Chondrocyte (in vitro differentiated cells): Measurements from ENCODE around the gene PRRG2. TPM values are rescaled to one million over a fixed set of nuclear protein-coding genes. Genes with fewer than 3 reads are reported as not detected.

Experiments
- DNase-seq: peaks from one replicate; pipeline ENCODE4 v3.0.0; 2021; ENCODE audit warnings: mixed read lengths, low spot score
- H3K27ac Mint-ChIP-seq: one replicate; pipeline ENCODE4 v1.8.0; 2021; ENCODE audit warnings: mild to moderate bottlenecking, moderate library complexity, mixed read lengths; ENCODE audit not compliant: unreplicated experiment
- H3K27me3 Mint-ChIP-seq: 2 replicates; pipeline ENCODE4 v1.8.0; 2021; ENCODE audit warnings: low read depth, mixed read lengths
- H3K36me3 Mint-ChIP-seq: 2 replicates; pipeline ENCODE4 v1.8.0; 2021; ENCODE audit warnings: low read depth, mixed read lengths
- H3K4me1 Mint-ChIP-seq: 2 replicates; pipeline ENCODE4 v1.8.0; 2021; ENCODE audit warnings: low read depth, mild to moderate bottlenecking, mixed read lengths
- H3K4me3 Mint-ChIP-seq: one replicate; pipeline ENCODE4 v1.8.0; 2021; ENCODE audit warnings: mild to moderate bottlenecking, moderate library complexity, mixed read lengths; ENCODE audit not compliant: unreplicated experiment
- H3K9me3 Mint-ChIP-seq: 2 replicates; pipeline ENCODE4 v1.8.0; 2021; ENCODE audit warnings: low read depth, mixed read lengths
- total RNA-seq: library from RNA; stranded (reverse); gene quantifications from 3 replicates; pipeline ENCODE4 v1.2.1, GENCODE V29; 2021
- TF ChIP-seq, protein P1 (sequence below): fragments of 200-600 bp; sonication (generic); IDR thresholded peaks from 2 replicates; pipeline ENCODE4 v1.5.0; 2021; ENCODE audit warnings: antibody characterized with exemption, mild to moderate bottlenecking, moderate library complexity

The PRRG2 gene
- total RNA-seq, 1 donor from 2014 or later: 0.17 TPM

GRCh38 chr19:49601482-49602038 is 20.4 kb downstream of the PRRG2 start:
- no peak for DNase-seq
- Mint-ChIP-seq H3K36me3 (peaks cover 20% of the 10 kb centered on the region), H3K4me3 (no peak overlapping the region), H3K27ac (no peak overlapping the region), H3K4me1 (no peaks in the 10 kb centered on the region), H3K27me3 (no peaks in the 10 kb centered on the region), H3K9me3 (no peaks in the 10 kb centered on the region)
- TF ChIP-seq, protein P1, sequence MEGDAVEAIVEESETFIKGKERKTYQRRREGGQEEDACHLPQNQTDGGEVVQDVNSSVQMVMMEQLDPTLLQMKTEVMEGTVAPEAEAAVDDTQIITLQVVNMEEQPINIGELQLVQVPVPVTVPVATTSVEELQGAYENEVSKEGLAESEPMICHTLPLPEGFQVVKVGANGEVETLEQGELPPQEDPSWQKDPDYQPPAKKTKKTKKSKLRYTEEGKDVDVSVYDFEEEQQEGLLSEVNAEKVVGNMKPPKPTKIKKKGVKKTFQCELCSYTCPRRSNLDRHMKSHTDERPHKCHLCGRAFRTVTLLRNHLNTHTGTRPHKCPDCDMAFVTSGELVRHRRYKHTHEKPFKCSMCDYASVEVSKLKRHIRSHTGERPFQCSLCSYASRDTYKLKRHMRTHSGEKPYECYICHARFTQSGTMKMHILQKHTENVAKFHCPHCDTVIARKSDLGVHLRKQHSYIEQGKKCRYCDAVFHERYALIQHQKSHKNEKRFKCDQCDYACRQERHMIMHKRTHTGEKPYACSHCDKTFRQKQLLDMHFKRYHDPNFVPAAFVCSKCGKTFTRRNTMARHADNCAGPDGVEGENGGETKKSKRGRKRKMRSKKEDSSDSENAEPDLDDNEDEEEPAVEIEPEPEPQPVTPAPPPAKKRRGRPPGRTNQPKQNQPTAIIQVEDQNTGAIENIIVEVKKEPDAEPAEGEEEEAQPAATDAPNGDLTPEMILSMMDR: no peak

DNA sequence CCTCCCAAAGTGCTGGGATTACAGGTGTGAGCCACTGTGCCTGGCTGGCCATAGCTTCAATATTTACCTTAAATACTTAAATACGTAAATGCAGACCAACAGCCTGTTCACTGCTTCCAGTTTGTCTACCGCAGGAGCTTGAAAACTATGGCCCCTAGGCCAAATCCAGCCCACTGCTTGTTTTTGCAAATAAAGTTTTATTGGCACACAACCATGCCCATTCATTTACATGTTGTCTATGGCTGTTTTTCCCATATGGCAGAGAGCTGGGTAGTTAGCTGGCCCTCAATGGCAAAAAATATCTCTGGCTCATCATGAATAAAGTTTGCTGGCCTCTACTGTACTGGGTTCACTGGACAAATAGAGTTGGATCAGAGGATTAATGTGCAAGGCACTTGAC is 21.7 kb downstream of the PRRG2 start:
- DNase-seq: no peak
- Mint-ChIP-seq H3K36me3 (peaks cover 20% of the 10 kb centered on the region), H3K27me3 (no peaks in the 10 kb centered on the region), H3K4me3 (no peak overlapping the region), H3K27ac (no peak overlapping the region), H3K9me3 (no peaks in the 10 kb centered on the region), H3K4me1 (no peaks in the 10 kb centered on the region)
- TF ChIP-seq, protein P1: no peak

- H3K9me3 Mint-ChIP-seq: no peaks in the 10 kb centered on the region
- TF ChIP-seq, protein P1: no peak
- no peaks in the 10 kb centered on the region for H3K4me1 Mint-ChIP-seq
- no peak for DNase-seq
- no peak overlapping the region for H3K27ac Mint-ChIP-seq
- peaks cover 11% of the 10 kb centered on the region for H3K36me3 Mint-ChIP-seq
- H3K27me3 Mint-ChIP-seq: no peaks in the 10 kb centered on the region
- no peak overlapping the region for H3K4me3 Mint-ChIP-seq
These were observed 24.5 kb downstream of the PRRG2 start for GRCh38 chr19:49605605-49606004.

DNA sequence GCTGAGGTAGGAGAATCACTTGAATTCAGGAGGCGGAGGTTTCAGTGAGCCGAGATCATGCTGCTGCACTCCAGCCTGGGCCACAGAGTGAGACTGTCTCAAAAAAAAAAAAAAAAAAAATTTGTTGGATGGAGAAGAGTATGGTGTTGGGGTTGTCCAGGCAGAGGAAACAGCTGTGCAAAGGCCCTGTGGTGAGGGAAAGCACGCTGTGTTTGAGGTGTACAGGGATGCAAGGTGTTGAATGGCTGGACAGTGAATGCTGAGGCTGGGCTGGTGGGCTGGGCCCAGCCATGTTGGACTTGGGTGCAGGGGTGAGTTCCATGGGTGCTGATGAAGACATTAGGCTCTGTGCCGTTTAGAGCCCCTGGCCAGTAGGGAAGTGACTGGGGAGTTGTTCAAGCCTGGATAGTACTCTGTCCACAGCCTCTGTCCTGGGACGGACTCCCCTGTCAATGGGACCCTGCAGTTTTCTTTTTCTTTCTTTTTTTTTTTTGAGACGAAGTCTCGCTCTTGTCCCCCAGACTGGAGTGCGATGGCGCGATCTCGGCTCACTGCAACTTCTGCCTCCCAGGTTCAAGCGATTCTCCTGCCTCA is 28.5 kb downstream of the PRRG2 start:
- Mint-ChIP-seq H3K4me3 (no peak overlapping the region), H3K27ac (no peak overlapping the region), H3K27me3 (no peaks in the 10 kb centered on the region), H3K36me3 (peaks cover 3% of the 10 kb centered on the region), H3K4me1 (peaks cover 17% of the 10 kb centered on the region), H3K9me3 (no peaks in the 10 kb centered on the region)
- no peak for DNase-seq
- TF ChIP-seq, protein P1: no peak

GRCh38 chr19:49613374-49613773 is 32.3 kb downstream of the PRRG2 start:
- peak overlapping the region; percentile 90 for H3K27ac Mint-ChIP-seq
- no peak overlapping the region for H3K4me3 Mint-ChIP-seq
- no peaks in the 10 kb centered on the region for H3K9me3 Mint-ChIP-seq
- no peaks in the 10 kb centered on the region for H3K27me3 Mint-ChIP-seq
- peaks cover 18% of the 10 kb centered on the region for H3K36me3 Mint-ChIP-seq
- peaks cover 17% of the 10 kb centered on the region for H3K4me1 Mint-ChIP-seq
- no peak for DNase-seq
- TF ChIP-seq, protein P1: no peak
